ENCODE measurements around the gene NOL3.

- TF ChIP-seq CTCF (conservative IDR thresholded peaks at IDR 0.05) (no peak), ZFX (IDR thresholded peaks at IDR 0.05) (no peak)
Observed at GRCh38 chr16:67213197-67214019, 43.1 kb downstream of the NOL3 start.

Measured in C4-2B (cell line).